ENCODE results near the gene NPAS3.

NPAS3 gene

DNA sequence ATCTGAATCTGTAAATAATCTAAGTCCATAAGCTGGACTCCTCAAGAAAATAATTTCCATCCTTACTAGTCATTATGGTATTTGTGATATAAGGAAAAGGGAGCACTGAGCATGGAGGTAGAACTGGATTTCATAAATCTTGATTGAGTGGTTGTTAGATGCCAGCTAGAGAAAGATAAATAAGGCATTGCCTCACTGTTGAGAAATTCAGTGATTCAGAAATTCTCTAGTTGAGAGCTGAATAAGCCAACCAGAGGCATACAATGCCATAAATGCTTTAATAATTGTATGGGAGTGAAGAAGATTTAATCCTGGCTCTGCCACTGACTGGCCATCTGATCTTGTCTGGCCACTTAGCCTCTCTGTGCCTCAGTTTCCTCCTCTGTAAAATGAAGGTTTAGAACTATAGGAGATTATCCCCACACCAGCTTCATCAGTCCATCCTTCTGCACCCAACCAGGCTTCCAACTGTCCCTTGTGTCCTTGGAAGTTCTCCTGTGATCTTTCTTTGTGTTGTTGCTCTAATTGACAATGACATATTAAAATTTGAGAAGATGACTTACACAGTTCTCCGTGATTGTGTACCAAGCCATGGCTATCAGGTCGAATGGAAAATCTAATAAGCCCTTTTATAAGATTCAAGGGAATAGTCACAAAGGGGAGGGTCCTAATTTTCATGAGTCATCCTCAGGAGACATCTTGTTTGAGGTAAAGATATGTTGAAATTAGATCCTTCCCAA lies 617.9 kb downstream of the NPAS3 start:
- DNase-seq (ENCODE audit: low spot score): no peak

GRCh38 chr14:33560718-33561431 lies 622.2 kb downstream of the NPAS3 start:
- DNase-seq (ENCODE audit: low spot score): no peak

- DNase-seq (ENCODE audit: low spot score): no peak
Observed at GRCh38 chr14:33561488-33562175, 623.0 kb downstream of the NPAS3 start.

GRCh38 chr14:33563191-33563900 lies 624.7 kb downstream of the NPAS3 start:
- DNase-seq (ENCODE audit: low spot score): no peak

DNA sequence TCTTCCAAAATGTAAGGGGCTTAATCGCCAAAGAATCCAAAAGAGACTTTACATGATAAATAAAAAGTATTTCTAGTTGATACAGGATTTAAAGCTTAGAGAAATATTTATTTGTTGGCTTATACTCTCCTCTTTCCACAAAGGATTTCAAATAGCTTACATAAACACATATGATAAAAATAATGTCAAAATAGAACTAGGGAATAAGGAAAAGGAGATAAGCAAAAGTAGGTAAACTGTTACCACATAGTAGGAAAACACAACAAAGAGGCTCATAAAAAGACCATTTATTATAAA lies 625.2 kb downstream of the NPAS3 start:
- no peak for DNase-seq (ENCODE audit: low spot score)

DNA sequence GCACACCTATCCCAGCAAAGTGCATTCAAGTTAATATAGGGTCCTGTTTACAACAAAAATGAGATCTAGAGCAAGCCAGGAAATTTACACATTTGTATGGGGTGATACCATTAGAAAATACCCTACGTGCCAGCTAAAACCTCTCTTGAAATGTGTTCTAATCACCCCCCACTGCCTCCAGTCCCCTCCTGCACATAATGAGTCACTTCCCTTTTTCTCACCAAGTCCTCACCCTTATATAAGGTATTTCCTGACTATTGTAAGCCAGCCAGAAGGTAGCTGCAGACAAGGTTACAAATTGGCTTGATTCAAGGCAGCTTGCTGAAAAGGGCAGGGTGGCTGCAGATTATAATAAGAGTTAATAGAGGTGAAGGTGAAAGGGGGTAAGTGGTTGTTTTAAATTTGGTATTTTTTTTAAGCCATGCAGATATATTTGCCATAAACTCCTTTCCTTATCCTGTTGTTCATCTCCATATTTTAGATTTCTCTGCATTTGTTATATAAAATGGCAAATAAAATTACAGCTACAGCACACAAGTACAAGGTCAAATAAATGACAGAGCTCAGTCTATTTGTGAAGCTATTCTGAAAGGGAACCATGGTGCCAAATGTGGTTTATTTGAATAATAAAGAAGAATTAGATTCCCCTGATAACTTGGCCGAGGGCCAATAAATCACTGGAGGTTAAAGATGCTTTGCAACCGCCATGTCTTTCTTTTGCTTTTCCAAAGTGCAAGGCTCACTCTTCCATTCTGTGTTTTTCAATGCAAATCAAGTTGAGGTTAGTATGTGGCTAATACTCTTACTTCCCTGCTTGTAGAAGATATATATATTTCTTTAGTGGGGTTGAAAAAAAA lies 626.3 kb downstream of the NPAS3 start:
- DNase-seq (ENCODE audit: low spot score): no peak

DNA sequence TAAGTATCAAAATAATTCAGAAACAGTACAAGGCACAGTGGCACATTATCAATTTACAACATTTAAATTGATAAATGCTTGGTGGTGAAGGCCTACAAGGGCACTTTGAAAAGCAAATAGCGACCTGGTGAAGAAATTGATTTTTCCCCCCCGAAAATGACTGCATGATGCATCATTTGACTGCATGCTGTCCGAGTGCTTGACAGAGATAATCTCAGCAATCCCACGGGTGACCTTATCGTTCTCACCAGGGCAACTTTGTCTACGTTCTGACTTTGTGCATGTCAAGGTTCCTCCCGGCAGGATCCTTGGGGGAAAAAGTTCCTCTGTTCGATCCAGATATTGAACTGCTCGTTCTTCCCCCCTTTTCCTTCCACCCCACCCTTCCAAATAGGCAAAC lies 627.4 kb downstream of the NPAS3 start:
- DNase-seq (ENCODE audit: low spot score): no peak

GRCh38 chr14:33567023-33567728 lies 628.5 kb downstream of the NPAS3 start:
- no peak for DNase-seq (ENCODE audit: low spot score)

DNA sequence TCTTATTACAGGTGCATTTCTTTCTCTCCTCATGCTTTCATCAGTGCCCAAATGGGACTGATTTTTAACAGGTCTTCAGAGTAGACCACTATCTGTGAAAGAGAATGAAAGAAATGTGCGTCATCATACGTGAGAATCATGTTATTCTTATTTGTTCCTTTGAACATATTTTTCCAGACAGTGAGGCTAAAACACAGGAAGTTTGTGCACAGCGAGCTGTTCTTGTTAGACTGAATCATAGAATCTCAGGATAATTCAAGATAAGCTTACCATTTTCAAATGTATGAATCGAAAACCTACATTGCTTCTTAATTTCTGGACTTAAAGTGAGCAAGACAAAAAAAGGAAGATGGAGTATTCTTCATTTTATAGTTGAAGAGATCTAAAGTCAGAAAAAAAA lies 629.1 kb downstream of the NPAS3 start:
- no peak for DNase-seq (ENCODE audit: low spot score)

DNA sequence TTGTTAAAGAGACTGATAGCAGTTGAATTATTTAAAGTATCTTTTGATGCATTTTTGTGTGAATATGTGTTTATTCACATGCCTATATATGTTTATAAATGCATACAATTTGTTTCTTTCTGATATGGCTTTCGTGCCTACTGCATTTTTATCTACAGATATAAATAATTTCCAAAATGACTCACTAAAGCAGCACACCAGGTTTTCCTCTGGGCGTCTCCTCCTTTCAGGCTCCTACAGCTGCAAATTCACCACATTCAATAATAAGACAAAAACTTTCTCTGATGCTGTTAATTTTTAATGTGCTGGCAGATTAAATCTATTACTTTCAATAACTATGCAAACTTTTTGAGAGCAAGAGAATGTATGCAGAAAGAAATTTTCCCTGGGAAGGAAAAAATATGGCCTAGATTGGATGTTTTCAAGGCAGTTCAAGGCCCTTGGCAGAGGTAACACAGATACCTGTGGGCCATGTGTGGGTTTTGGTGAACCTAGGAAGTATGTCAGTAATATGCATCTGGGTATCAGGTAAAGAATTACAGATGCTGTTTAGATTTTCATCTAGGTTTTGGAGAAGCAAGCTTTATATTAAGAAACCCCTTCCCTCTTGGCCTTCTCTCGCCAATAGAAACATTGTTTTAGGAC lies 630.4 kb downstream of the NPAS3 start:
- no peak for DNase-seq (ENCODE audit: low spot score)

DNA sequence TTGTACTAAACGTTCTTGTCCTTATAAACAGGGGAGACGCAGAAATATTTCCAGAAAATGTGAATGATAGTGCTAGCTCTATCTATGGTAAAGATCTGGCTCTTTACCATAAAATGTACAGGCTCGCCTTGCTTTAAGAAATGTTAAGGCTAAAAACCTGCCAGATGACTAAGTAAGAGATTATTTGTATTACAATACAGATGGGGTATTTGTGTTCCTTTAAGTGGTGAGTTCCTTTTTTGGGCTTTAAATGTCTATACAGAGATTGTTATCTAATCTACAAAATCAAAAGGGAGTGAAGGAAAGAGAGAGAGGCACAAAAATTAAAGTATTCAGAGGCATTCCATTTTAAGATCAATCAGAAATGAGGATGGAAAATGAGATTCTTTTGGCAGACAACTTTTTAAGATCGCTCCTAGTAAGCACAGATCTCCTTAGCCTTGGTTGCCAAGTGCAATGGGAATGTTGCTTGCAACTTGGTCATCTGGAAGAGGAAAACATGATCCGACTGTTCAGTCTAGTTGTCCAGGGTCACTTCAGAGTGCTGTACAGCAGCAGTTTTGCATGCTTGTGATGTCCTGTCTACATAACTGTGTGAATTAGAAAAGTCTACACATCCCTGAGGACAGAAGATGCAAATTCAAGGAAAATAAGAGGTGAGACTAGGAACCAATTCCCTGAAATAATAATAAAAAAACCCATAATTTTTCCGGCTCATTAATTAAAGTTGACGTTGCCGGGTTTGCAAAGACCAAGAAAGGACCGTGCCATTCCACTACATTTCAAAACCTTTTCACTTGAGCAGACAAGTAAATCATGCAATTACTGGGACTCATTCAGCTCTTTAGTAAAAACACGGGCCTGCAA lies 631.4 kb downstream of the NPAS3 start:
- no peak for DNase-seq (ENCODE audit: low spot score)

- no peak for DNase-seq (ENCODE audit: low spot score)
Observed at GRCh38 chr14:33570694-33571310, 632.1 kb downstream of the NPAS3 start.

DNA sequence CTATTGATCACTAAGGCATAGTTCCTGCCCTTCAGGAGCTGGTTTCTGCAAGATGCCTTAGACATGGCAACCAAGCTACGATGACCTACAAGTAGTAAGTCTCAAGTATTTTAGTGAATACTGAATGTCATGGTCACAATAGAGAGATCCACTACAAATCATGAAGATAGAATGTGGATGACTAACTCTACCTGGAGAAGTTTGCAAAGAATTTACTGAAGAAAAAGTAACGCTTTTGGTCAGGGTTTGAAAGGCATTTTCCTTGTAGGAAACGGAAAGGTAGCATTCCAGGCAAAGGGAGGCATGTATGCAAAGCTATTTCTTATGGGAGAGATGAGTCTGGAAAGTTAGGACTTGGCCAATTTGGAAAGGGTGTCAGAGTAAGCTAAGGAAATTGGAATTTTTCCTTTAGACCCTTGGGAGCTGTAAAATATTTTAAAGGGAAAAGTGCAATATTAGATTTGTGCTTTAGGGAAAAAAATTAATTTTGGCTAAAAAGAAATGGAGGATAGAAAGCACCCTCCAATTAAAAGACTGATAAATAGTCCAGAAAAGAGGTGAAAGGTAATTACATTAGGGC lies 634.7 kb downstream of the NPAS3 start:
- DNase-seq (ENCODE audit: low spot score): no peak

DNA sequence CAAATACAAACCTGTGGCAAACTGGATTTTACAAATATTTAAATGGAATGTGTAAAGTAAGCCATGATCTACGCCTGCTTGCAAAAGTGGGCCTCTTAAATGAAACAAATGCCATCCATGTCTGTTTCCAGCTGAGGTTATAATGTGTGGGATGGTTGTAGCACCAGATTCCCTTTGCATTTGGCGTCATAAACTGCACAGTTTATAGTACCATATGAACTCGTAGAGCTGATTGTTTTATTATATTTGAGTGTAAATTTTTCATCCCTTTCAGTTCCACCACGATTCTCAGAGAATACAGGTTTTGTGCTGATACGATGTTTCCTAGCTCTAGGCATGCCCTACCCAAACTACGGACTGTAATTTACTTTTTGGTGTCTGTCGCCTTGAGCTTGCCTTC lies 637.3 kb downstream of the NPAS3 start:
- no peak for DNase-seq (ENCODE audit: low spot score)

- no peak for DNase-seq (ENCODE audit: low spot score)
Observed at GRCh38 chr14:33578461-33579216, 640.0 kb downstream of the NPAS3 start.

DNA sequence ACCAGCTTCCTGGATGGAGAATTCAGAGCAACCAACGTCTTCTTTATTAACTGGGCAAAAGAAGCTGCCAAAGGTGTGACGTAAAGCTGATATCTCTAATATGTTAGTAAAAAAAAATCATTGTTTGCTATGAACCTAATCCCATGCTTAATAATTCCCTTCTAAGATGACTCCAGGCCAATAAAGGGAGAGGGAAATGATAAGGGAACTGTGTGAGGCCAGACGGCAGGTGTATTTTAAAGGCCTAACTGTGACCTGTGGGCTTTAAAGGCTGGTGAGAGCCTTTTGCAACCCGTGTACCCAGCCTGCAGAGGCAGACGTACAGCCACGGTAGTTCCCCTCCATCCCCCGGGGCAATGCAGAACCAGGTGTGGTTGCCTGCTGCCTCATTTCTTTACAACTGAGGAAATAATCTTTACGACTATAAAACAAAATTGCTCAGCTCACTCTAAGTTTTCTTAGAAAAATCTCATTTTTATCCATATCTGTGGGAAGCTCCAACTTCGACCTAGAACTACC lies 641.6 kb downstream of the NPAS3 start:
- DNase-seq (ENCODE audit: low spot score): no peak

GRCh38 chr14:33580841-33581240 lies 642.2 kb downstream of the NPAS3 start:
- DNase-seq (ENCODE audit: low spot score): no peak

DNA sequence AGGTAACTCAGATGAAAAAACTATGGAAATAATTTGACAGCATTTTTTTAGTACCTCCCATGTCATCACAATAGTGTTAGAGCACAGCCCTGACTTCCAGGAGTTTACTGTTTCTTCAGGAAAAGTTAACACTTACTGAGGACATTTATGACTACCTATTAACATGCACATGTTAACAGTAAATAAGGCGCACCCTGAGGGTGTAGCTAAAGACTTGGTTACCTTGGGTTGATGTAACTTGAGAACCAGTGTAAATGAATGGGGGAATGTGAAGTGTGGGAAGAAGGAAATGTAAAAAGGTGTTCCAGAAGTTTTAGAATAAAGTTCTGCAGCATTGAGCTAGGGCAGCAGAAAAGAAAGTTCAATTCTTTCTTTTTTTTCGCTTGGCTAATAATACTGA lies 646.0 kb downstream of the NPAS3 start:
- no peak for DNase-seq (ENCODE audit: low spot score)
